GM12874 (cell line): ENCODE measurements around the gene FUT9.

Source experiments
- TF ChIP-seq, protein P1 (sequence below): IDR thresholded peaks from 2 replicates; pipeline ENCODE4 v1.5.1; 2011; ENCODE audit warnings: low read depth, mild to moderate bottlenecking, control low read depth, low read length, moderate library complexity; ENCODE audit not compliant: insufficient read depth

Gene FUT9

DNA sequence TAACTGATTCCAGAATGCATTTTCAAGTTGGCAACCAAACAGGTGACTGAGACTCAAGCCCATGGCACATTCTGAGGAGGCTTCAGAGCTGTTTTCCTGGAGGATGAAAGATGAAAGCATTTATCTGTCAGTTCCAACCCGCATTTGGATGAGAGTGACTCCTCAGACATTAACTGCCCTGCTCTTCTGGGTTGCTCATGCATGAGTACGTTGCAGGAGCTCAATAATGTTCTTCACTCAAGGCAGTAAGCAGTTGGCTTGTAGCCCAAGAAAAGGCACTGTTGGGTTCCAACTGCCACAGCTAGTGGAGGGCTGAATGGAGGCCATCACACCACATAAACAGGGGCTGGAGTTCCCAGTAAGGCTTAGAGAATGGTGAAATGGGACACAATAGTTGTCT is 155.3 kb downstream of the FUT9 start:
- TF ChIP-seq, protein P1, sequence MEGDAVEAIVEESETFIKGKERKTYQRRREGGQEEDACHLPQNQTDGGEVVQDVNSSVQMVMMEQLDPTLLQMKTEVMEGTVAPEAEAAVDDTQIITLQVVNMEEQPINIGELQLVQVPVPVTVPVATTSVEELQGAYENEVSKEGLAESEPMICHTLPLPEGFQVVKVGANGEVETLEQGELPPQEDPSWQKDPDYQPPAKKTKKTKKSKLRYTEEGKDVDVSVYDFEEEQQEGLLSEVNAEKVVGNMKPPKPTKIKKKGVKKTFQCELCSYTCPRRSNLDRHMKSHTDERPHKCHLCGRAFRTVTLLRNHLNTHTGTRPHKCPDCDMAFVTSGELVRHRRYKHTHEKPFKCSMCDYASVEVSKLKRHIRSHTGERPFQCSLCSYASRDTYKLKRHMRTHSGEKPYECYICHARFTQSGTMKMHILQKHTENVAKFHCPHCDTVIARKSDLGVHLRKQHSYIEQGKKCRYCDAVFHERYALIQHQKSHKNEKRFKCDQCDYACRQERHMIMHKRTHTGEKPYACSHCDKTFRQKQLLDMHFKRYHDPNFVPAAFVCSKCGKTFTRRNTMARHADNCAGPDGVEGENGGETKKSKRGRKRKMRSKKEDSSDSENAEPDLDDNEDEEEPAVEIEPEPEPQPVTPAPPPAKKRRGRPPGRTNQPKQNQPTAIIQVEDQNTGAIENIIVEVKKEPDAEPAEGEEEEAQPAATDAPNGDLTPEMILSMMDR: no peak

DNA sequence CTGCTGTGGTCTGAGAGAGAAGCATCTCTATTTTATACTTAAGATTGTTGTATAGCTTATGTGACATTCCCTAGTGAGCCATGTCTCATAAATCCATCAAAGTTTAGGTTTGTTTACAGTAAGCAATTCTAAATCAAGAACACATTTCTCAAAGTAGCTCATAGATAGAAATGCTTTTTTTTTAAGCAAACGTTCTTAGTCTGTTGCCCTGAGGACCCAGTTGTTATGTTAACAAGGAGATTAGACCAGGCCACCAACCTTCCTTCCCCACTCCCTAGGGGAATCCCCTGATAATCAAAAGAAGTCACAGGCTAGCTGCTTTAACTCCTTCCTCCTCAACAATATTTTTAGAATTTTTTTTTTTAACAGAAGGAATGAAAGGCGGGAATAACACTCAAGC is 169.0 kb downstream of the FUT9 start:
- TF ChIP-seq, protein P1: no peak

DNA sequence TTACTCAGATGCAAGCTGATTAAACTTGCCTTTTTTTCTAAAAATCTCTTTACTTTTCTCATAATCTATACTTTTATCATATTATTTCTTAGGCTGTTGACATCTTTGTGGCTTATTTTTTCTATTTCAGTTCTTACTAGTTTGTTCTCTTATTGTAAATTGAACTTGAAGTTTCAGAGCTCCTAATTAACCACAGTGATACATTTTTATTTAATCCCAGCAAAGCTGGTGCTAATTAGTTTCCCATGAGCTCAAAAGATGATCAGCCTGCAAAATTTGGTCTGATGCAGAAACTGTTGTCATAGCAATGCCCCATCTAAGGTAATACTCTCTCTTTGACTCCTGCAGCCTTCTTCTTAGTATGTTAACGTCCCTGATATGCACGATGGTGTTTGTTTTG is 170.3 kb downstream of the FUT9 start:
- TF ChIP-seq, protein P1: no peak

DNA sequence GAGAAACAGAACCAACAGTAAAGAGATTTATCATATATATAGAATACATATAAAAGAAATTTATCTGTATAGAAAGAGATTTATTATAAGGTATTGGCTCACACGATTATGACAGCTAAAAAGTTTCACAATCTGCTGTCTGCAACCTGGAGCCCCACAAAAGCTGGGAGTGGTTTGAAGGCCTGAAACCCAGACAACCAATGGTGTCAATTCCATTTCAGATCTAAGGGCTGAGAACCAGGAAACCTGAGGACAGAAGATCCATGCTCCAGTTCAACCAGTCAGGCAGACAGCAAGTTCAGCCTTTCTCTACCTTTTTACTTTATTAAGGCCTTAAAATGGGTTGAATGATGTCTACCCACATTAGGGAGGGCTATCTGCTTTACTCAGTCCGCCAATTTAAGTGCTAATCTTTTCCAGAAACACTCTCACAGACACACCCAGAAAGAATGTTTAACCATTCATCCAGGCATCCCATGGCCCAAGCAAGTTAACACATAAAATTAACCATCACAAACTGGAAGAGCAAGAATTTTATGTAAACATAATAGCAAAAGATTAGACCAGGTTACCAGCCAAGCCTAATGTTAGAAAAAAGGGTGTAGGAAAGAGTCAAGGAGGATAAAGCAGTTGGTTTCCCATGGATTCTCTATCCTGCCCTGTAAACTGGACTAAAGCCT is 170.9 kb downstream of the FUT9 start:
- TF ChIP-seq, protein P1: no peak

DNA sequence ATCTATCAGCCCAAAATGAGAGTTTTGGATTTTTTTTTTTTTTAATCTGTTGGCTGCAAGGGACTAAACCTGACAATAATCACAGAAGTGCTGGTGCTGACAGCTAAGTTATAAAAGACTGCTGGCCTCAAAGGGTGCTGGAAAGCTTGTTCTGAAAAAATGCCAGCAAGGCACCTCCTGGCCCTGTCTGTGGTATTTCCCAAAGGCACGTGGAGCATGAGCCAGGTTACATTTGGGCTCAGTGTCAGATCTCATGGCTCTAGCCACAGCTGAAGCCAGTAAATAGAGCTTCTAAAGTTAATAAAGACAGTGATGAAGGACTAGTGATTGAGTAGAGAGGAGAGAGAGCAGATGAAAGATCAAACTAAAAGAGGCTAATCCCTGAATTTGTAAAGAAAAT is 178.9 kb downstream of the FUT9 start:
- TF ChIP-seq, protein P1: no peak

DNA sequence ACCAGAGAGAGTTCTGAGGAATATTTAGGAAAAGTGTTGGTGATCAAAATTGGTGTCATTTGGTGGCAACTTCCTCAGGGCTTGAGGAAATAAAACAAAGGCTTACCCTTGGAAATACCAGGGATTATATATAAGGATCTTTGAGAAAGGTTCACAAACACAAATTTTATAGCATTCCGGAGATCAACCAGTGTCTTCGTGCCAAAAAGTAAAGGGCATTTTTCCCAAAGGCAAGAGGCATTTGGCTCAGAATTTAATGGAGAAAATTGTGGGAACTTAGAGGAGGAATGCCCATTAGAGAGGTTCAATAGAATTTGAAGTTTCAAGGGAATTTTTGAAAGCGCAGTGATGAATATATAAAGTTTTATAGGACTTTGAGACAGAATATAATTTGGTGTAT is 179.5 kb downstream of the FUT9 start:
- TF ChIP-seq, protein P1: no peak

DNA sequence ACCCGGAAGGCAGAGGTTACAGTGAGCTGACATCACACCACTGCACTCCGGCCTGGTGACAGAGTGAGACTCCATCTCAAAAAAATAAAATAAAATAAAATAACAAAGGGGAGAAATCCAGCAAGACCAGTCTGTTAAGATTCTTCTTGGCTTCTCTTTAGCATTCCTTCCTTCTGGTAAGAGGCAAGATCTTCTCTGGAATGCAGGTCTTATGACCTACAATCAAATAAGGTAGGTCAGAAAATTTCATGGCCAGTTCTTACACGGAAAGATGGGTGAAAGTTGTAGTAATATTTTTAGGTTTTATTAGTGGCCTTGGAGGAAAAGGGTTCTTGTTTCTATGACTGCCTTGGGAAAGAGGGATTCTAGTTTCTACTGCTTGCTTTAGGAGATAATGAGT is 180.9 kb downstream of the FUT9 start:
- TF ChIP-seq, protein P1: no peak
